GM21360 (cell line): ENCODE measurements around the gene AGXT.

Experiments used
- ATAC-seq: cut with Tn5 transposase; IDR thresholded peaks from one replicate; pipeline ENCODE4 v1.9.1; 2021; ENCODE audit warnings: mild to moderate bottlenecking, moderate library complexity; ENCODE audit not compliant: unreplicated experiment

Gene AGXT

GRCh38 chr2:240865391-240865790 is 3.2 kb upstream of the AGXT start:
- no peak for ATAC-seq

GRCh38 chr2:240869109-240869955 is 708 bp downstream of the AGXT start:
- ATAC-seq: no peak

GRCh38 chr2:240869956-240870875 is 1.6 kb downstream of the AGXT start:
- no peak for ATAC-seq

GRCh38 chr2:240871071-240871958 is 2.7 kb downstream of the AGXT start:
- no peak for ATAC-seq

GRCh38 chr2:240872317-240873097 is 3.9 kb downstream of the AGXT start:
- ATAC-seq: no peak

- ATAC-seq: no peak
These were observed 4.6 kb downstream of the AGXT start for GRCh38 chr2:240873098-240873788.

GRCh38 chr2:240873805-240874714 is 5.4 kb downstream of the AGXT start:
- no peak for ATAC-seq

GRCh38 chr2:240874715-240875227 is 6.1 kb downstream of the AGXT start:
- no peak for ATAC-seq

- no peak for ATAC-seq
These were observed 6.8 kb downstream of the AGXT start for GRCh38 chr2:240875228-240876034.

- no peak for ATAC-seq
These were observed 7.4 kb downstream of the AGXT start for GRCh38 chr2:240876035-240876474.

GRCh38 chr2:240876475-240877251 is 8.0 kb downstream of the AGXT start:
- ATAC-seq: no peak

GRCh38 chr2:240877460-240878340 is 9.1 kb downstream of the AGXT start:
- no peak for ATAC-seq

- ATAC-seq: no peak
These were observed 9.8 kb downstream of the AGXT start for GRCh38 chr2:240878341-240878936.

GRCh38 chr2:240879105-240879504 is 10.5 kb downstream of the AGXT start:
- ATAC-seq: no peak

- no peak for ATAC-seq
These were observed 13.3 kb downstream of the AGXT start for GRCh38 chr2:240881913-240882312.
